ENCODE measurements around the gene NFS1.
"Not testable (repeated sequence)": the region's sequence is repeated elsewhere in the genome, so short reads cannot be mapped to it uniquely, and the experiment has no call there.

The NFS1 gene

DNA sequence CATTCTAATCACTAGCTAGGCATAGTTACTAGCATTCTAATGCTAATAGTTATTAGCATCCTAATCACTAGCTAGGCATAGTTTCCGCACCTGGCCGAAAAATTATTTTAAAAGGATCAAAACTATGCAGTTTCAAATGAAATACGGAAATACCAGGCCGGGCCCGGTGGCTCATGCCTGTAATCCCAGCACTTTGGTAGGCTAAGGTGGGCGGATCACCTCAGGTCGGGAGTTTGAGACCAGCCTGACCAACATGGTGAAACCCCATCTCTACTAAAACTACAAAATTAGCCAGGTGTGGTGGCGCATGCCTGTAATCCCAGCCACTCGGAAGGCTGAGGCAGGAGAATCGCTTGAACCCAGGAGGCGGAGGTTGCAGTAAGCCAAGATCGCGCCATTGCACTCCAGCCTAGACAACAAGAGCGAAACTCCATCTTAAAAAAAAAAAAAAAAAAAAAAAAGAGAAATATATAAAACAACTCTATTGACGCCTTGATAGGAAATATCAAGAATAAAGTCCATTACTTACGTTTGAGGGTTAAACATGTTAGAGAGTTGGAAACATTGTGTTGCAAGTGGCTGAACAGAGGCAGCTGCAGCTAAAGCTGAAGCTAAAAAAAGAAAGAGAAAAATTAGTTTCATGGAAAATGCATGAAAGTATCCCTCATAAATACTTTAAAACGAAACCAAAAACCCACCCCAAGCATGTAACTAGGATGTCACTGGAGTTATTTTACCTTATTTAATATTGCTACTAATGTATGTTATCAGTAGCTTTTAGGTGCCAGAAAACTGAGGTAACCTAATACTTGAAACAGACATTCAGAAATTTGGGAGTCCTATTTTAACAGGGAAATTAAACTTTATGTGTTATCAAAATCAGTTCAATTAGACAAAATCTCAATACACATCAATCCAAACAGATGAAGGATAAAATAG lies 7.7 kb upstream of the NFS1 start:
- not testable (repeated sequence) for DNase-seq

DNA sequence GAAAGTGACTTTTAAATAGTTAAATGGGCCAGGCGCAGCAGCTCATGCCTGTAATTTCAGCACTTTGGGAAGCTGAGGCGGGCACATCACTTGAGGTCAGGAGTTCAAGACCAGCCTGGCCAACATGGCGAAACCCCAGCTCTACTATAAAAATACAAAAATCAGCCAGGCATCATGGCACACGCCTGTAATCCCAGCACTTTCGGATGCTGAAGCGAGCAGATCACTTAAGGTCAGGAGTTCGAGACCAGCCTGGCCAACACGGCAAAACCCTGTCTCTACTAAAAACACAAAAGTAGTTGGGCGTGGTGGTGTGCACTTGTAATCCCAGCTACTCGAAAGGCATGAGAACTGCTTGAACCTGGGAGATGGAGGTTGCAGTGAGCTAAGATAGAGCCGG lies 6.7 kb upstream of the NFS1 start:
- not testable (repeated sequence) for DNase-seq

DNA sequence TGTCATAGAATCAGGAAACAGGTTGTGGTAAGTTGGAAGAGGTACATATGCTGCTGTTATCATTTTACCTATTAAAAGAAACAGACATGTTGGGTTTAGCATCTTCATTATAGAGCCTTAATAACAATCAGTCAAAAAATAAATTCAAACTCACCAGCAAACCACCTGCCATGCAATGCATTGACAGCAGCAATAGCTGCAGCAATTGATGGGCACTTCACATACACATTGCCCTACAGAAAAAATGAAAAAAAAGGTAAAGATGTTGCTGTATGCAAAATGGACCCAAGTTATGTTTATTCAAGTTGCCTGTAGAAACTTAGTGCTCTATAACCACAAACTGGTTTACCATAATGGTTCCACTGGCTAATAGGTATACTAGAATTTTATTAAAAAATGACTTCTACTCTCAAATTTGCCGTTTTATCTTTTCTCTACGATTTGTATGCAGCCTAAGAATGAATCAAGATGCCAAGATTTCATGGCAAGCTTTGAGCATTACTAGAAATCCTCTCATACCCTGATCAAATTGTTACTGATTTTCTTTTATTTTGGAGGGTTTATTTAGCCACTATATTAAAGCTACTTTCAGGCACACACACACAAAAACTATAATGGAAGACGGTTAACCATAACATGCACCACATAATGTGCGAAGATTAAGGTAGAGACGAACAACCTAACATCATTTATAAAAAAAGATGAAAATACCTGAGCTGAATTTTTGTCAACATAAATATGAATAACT lies 5.5 kb upstream of the NFS1 start:
- DNase-seq = no peak

DNA sequence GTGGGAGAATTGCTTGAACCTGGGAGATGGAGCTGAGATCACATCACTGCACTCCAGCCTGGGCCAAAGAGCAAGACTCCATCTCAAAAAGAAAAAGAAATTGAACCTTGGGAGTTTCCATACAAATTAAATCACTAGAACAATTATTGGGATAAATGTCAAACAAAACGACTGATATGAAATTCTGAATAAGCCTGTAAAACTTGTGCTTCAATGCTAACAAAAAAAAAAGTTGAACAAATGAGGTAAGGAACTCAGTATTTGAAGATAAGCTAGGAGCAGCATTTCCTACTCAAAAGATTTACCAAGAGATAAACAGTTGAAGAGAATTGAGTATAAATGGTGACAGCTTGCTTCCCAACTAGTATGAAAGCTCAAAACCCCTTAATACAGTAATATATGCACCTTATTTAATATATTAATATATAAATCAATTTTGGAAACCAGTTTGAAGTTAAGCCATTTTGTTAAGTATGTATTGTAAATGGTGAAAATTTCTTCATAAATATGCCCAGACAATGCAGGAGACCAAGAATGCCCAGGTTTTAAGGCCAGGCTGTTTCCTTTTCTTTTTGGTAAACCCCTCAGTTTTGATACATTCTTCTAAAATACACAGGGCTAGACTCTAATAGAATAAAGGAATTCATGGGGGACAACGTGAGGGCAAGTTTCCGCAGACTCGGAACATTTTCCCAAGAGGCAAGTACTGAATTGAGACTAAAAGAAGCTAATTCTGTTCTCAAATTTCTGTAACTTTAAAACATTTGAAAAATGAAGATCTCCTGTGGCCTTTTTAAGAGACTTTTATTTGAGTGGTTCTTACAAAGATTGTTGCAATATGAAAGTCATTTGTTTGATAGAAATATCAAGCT lies 3.9 kb upstream of the NFS1 start:
- DNase-seq = no peak

- DNase-seq = no peak
These were observed 3.1 kb upstream of the NFS1 start for GRCh38 chr20:35702051-35702823.

- DNase-seq = no peak
These were observed 1.5 kb upstream of the NFS1 start for GRCh38 chr20:35700625-35701148.

DNA sequence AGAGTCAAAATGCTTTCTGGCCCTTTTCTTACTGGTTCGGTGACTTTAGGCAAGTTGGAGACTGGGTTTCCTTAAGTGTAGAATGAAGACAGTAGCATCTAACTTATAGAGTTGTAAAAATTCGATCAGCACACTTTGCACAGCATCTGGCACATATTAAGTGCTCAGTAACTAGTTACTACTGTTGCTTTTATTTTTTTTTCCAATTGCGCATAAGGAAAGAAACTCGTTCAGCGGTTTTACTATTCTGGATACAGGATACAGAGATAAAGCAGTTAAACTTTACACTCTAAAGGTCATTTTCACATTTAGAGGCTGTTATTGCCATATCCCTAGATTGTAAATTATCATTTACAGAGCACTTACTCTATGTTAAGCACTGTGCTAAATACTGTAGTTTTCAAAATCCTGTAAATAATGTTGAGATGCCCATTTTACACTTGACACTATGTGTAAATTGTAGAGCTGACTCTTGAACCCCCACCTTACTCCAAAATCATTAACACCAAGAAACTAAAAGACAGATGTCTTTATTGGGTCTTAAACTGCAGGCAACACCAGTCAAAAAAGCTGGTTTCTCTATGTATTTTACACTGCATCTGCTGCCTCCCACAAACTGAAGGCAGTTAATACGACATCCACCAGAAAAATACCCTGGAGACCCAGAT lies 939 bp upstream of the NFS1 start:
- DNase-seq = no peak

DNA sequence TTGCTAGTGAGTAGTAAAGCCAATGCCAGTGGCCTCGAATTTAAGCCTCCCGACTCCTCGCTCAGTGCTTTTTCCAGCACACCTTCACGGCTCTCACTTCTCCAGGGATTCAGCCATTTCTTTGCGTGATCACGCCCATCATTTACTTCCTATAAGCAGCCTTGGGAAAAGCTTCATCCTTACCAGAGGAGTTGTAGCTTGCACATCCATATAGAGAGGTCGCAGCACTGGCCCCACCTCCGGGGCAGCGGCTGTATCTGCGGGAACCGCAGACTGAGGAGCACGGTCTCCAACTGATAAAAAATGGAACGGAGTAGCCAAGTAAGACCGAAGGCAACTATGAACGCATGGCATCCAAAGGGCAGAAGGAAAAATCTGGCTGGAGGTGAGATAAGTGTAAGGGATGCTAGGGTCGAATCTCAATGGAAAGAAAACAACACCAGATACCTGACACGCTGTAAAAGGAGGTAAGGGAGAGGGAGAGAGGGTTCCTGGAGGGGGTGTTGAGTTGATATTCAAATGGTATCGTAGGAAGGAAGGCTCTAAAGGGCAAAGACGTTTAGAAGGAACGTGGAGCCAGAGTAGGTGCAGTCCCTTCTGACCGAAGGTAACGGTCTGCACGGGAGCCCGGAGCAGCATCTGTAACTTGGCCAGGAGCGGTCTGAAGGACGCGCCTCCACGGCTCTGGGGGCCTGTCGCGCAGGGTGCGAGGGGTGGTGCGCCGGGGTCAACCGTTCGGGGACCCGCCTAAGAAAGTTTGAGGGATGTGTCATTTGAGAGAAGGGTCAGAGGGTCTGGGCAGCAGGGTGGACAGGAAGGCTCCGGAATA lies 640 bp downstream of the NFS1 start:
- no peak for DNase-seq

DNA sequence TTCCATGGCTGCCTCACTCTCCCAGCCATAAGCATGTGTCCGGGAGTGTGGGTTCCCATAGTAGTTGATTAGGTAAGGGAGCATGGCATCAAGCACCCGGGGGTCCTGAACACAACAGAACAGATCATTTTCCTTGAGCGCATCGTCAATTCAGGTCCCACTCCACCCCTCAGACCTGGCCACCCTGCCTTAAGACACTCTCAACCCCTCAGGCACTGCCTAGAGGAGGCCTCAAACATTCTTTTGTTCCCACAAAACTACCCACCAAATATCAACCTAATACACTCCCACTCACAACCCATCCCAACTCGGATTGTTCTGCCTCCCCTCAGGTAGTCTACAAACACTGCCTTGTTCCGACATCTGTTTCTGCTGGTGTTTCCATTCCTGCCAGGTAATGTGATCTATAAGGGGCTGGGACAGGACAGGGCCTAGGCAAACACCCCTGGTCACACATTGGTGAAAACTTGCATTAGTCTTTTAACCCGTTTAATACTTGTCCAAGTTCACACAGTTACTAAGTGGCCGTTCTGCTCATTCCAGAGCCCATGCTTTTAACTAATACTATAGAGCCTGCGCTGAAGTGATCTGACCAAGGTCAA lies 1.4 kb downstream of the NFS1 start:
- no peak for DNase-seq

GRCh38 chr20:35695978-35696377 lies 3.2 kb downstream of the NFS1 start:
- no peak for DNase-seq

- DNase-seq = no peak
These were observed 3.9 kb downstream of the NFS1 start for GRCh38 chr20:35695245-35695749.

GRCh38 chr20:35690265-35690664 lies 8.9 kb downstream of the NFS1 start:
- DNase-seq = no peak

DNA sequence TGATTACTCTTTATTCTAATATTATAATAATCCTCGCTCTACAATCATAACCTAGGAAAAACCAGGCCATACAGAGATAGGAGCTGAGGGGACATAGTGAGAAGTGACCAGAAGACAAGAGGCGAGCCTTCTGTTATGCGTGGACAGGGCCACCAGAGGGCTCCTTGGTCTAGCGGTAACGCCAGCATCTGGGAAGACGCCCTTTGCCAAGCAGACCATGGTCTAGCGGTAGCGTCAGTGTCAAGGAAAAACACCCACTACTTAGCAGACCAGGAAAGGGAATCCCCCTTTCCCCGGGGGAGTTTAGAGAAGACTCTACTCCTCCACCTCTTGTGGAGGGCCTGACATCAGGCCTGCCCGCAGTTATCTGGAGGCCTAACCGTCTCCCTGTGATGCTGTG lies 12.3 kb downstream of the NFS1 start:
- DNase-seq = not testable (repeated sequence)

DNA sequence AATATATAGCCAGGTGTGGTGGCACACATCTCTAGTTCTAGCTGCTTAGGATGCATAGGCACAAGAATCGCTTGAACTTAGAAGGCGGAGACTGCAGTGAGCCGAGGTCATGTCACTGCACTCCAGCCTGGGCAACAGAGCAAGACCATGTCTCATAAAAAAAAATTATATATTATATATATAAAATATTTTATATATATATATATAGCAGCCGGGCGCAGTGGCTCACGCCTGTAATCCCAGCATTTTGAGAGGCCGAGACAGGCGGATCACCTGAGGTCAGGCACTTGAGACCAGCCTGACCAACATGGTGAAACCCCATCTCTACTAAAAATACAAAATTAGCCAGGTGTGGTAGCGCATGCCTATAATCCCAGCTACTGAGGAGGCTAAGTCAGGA lies 13.8 kb downstream of the NFS1 start:
- not testable (repeated sequence) for DNase-seq

DNA sequence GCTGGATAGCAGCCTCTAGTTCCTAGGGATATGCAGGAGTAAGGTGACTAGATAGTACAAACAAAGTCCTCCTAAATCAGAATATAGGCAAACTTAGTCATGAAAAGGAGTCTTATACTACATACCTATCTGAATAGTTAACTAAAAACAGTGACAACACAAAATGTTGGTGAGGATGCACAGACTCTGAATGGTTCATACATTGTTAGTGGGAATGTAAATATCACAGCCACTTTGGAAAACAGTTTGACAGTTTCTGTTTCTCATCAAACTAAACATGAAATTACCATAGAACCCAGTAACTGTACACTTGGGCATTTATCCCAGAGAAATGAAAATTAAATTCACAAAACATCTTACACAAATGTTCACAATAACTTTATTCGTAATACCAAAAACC lies 17.2 kb downstream of the NFS1 start:
- DNase-seq = no peak

DNA sequence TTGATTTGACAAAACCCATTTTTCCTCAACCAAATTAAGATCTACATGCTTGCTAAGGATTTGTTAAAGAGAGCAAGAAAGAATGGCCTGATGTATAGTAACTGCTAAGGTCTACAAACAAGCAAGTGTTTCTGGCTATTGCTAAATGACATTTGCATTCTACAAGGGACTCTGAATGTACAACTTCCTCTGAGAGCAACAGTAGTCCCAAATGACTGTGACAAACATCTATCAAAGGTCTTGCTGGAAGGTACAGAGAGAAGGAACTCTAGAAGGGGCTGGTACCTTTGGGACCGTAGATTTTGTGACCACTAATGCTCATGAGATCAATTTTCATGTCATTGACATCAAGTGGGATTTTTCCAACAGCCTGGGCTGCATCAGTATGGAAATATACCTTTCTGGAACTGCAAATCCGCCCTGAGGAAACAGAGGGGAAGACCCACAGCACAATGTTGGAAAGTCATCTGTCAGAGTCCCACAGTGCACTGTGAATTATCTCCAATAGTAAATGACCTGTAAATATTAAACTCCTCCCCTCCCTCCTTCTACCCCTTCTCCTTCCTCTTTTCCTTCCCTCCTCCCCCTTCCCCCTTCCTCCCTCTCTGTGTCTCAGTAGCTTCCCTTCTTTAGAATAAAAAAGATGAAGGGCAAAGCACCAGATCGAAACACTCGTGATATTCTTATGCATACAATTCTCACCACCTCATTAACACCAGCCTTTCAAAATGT lies 18.5 kb downstream of the NFS1 start:
- DNase-seq = no peak

DNA sequence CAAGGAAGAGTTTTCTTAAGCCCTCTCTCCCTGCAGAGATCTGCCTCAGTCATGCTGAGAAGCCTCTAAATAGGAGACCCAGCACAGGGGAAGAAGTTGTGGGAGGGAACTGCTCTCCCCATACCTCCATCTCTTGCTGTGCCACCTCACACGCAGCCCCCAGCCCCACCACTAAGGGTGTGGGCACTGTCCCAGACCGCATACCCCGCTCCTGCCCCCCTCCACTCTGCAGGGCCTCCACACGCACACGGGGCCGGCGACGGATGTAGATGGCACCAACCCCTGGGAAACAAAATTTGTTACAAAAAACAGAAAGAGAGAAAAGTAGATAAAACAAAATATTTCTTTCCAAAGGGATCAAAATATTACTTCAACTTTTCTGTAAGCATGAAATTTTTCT lies 24.2 kb downstream of the NFS1 start:
- no peak for DNase-seq

DNA sequence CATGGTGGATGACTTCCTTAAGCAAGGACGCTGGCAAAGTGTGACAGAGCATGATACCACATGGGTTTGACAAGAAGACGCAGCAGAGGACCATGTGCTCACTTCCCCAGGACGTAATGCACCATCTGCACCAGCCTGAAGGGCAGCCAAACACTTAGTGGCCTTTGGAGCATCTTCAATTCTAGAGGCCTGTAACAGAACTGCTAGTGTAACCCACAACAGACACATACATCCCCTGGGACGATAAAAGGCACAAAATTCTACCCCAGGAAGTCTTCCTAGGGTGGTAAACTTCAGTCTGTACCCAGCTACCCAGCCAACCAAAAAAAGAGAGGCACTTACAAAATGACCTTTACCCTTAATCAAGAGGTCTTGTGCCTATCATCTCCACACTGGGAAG lies 25.3 kb downstream of the NFS1 start:
- no peak for DNase-seq

DNA sequence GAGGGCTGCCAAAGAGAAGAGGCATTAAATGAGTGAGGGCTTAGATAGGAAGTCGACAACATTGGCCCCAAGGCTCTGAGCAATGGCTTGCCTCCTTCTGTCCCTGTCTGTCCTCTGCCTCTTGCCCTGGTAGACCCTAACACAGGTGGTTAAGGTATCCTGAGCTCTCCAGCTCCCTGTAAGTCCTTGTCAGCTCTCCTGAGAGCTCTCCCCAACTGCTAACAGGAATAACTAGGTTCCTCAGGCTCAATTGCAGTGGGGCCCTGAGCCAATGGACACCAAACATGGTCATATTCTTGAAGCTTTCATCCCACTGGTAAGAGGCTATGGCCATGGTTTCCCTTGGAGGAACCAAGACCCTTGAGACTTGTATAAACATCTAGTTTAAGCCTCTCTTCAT lies 29.5 kb downstream of the NFS1 start:
- no peak for DNase-seq
